ENCODE results near the gene CTPS2.

DNA sequence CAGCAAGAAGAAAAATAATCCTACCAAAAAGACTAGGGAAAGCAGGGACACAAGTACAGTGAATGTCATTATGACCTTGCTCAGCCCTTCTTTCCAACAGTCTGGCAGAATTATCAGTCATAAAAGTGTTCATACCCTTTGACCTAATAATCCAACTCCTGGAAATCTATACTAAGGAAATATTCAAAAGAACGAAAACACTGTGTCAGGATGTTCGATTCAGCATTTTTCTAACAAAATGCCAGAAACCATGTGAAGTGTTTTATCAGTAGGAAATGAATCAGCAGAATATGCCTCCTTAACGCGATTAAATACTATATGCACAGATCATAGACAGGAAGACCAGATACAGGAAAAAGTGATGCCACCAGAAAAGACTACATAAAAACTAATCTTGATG is 78.7 kb downstream of the CTPS2 start:
- TF ChIP-seq, protein P1, sequence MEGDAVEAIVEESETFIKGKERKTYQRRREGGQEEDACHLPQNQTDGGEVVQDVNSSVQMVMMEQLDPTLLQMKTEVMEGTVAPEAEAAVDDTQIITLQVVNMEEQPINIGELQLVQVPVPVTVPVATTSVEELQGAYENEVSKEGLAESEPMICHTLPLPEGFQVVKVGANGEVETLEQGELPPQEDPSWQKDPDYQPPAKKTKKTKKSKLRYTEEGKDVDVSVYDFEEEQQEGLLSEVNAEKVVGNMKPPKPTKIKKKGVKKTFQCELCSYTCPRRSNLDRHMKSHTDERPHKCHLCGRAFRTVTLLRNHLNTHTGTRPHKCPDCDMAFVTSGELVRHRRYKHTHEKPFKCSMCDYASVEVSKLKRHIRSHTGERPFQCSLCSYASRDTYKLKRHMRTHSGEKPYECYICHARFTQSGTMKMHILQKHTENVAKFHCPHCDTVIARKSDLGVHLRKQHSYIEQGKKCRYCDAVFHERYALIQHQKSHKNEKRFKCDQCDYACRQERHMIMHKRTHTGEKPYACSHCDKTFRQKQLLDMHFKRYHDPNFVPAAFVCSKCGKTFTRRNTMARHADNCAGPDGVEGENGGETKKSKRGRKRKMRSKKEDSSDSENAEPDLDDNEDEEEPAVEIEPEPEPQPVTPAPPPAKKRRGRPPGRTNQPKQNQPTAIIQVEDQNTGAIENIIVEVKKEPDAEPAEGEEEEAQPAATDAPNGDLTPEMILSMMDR (IDR thresholded peaks at IDR 0.05) = no peak
- TF ChIP-seq POLR2A (IDR thresholded peaks at IDR 0.05) (no peak), POLR2AphosphoS5 (IDR thresholded peaks at IDR 0.05) (no peak)

Measured in breast epithelium (tissue), 3 donors.